SK-N-SH (cell line): ENCODE data around the gene C1QTNF8.

Source experiments
- CHD2 ChIP-seq: fragments of 150-350 bp; IDR thresholded peaks from 2 replicates; pipeline ENCODE4 v1.6.1; 2018; ENCODE audit warnings: low read length; ENCODE audit not compliant: partially characterized antibody
- EP300 ChIP-seq, 2 experiments: IDR thresholded peaks; 2 replicates each; pipeline versions ENCODE4 v1.4.0 to v1.6.1; 2012; ENCODE audit warnings: borderline replicate concordance in 1 of 2, low read depth in 1 of 2, low read length in 1 of 2
- EZH2phosphoT487 ChIP-seq: fragments of 200-600 bp; sonication (generic); IDR thresholded peaks from 2 replicates; pipeline ENCODE4 v1.6.1; 2017; ENCODE audit warnings: low read depth, mixed run types, mild to moderate bottlenecking, antibody characterized with exemption, moderate library complexity, borderline replicate concordance
- POLR2AphosphoS5 ChIP-seq: IDR thresholded peaks from 2 replicates; pipeline ENCODE4 v1.6.1; 2012; ENCODE audit warnings: low read depth, low read length
- RCOR1 ChIP-seq: fragments of 150-350 bp; IDR thresholded peaks from 2 replicates; pipeline ENCODE4 v1.6.1; 2017; ENCODE audit warnings: antibody characterized with exemption, low read length
- RXRA ChIP-seq: IDR thresholded peaks from 2 replicates; pipeline ENCODE4 v1.4.0; 2012; ENCODE audit warnings: low read depth, mild to moderate bottlenecking, borderline replicate concordance
- SMC3 ChIP-seq: IDR thresholded peaks from 2 replicates; pipeline ENCODE4 v1.6.1; 2012; ENCODE audit warnings: low read depth, low read length, improper control_type of control experiment
- TF ChIP-seq, protein P1 (sequence below): fragments of 200-600 bp; sonication (generic); IDR thresholded peaks from 2 replicates; pipeline ENCODE4 v1.6.1; 2017; ENCODE audit warnings: antibody characterized with exemption, mild to moderate bottlenecking, moderate library complexity
- TF ChIP-seq, protein P2 (sequence below): IDR thresholded peaks from 2 replicates; pipeline ENCODE4 v1.4.0; 2012; ENCODE audit warnings: low read depth, borderline replicate concordance

GRCh38 chr16:1062895-1063294 is 33.1 kb downstream of the C1QTNF8 start:
- TF ChIP-seq EZH2phosphoT487 (no peak), EP300 (IDR thresholded peaks at IDR 0.05; ENCODE audit: borderline replicate concordance in 1 of 2, low read depth in 1 of 2, low read length in 1 of 2) (no peak), RXRA (no peak), CHD2 (no peak), RCOR1 (no peak), SMC3 (no peak), POLR2AphosphoS5 (no peak)
- TF ChIP-seq, protein P1, sequence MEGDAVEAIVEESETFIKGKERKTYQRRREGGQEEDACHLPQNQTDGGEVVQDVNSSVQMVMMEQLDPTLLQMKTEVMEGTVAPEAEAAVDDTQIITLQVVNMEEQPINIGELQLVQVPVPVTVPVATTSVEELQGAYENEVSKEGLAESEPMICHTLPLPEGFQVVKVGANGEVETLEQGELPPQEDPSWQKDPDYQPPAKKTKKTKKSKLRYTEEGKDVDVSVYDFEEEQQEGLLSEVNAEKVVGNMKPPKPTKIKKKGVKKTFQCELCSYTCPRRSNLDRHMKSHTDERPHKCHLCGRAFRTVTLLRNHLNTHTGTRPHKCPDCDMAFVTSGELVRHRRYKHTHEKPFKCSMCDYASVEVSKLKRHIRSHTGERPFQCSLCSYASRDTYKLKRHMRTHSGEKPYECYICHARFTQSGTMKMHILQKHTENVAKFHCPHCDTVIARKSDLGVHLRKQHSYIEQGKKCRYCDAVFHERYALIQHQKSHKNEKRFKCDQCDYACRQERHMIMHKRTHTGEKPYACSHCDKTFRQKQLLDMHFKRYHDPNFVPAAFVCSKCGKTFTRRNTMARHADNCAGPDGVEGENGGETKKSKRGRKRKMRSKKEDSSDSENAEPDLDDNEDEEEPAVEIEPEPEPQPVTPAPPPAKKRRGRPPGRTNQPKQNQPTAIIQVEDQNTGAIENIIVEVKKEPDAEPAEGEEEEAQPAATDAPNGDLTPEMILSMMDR = no peak
- TF ChIP-seq, protein P2, sequence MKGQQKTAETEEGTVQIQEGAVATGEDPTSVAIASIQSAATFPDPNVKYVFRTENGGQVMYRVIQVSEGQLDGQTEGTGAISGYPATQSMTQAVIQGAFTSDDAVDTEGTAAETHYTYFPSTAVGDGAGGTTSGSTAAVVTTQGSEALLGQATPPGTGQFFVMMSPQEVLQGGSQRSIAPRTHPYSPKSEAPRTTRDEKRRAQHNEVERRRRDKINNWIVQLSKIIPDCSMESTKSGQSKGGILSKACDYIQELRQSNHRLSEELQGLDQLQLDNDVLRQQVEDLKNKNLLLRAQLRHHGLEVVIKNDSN = no peak
